ENCODE results near the gene STK32B. TPM values are rescaled to one million over a fixed set of nuclear protein-coding genes. Genes with fewer than 3 reads are reported as not detected.

The STK32B gene
- total RNA-seq, 4 donors from 2014 or later: 3.0 to 33.8 (median 4.3) TPM

DNA sequence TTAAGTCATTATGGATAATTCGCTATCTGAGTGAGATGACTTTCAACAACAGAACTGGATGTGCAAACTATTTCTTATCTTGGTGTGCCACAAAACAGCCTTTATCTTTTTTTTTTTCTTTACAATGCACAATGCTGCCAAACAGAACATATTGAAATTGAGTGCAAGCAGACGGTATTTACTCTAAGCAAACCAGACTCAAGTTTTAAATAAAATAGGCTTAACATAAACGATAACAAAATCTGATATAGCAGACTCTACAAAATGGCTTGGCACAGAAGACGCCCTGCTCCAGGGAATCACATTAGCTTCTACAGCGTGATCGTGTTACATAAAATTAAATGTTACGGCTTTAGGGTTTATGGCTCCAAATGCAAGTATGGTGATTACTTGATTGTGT, 9.6 kb upstream of the STK32B start:
- TF ChIP-seq POLR2A (IDR thresholded peaks at IDR 0.05): no peak
- TF ChIP-seq, protein P1, sequence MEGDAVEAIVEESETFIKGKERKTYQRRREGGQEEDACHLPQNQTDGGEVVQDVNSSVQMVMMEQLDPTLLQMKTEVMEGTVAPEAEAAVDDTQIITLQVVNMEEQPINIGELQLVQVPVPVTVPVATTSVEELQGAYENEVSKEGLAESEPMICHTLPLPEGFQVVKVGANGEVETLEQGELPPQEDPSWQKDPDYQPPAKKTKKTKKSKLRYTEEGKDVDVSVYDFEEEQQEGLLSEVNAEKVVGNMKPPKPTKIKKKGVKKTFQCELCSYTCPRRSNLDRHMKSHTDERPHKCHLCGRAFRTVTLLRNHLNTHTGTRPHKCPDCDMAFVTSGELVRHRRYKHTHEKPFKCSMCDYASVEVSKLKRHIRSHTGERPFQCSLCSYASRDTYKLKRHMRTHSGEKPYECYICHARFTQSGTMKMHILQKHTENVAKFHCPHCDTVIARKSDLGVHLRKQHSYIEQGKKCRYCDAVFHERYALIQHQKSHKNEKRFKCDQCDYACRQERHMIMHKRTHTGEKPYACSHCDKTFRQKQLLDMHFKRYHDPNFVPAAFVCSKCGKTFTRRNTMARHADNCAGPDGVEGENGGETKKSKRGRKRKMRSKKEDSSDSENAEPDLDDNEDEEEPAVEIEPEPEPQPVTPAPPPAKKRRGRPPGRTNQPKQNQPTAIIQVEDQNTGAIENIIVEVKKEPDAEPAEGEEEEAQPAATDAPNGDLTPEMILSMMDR (IDR thresholded peaks at IDR 0.05): no peak
- H3K27ac ChIP-seq: no peak overlapping the region
- intact Hi-C loops (cut with DNase I; ENCODE audit: low total_unique reads): no loop called here
- no peaks in the 10 kb centered on the region for H3K4me1 ChIP-seq
- H3K36me3 ChIP-seq: no peaks in the 10 kb centered on the region
- no peak overlapping the region for H3K4me3 ChIP-seq
- no peak for DNase-seq
- no peaks in the 10 kb centered on the region for H3K9me3 ChIP-seq
- H3K27me3 ChIP-seq: no peaks in the 10 kb centered on the region

DNA sequence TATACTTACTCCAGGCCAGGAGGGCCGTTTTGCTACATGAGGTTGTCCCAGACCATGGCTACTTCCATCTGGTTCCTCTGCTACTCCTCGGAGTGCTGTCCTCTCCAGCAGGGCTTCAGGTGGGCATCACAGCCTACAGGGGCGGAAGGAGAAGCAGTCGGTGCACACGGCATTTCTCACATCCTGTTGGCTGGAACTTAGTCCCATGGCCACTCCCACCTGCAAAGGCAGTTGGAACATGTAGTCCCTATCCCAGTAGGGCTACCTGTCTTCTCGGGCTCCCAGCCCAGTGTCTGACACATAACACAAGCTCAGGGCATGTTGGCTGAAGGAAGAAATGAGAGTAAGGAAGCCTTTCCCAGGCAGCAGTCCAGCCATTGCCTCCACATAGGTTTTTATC, 7.7 kb upstream of the STK32B start:
- no peaks in the 10 kb centered on the region for H3K36me3 ChIP-seq
- H3K27me3 ChIP-seq: no peaks in the 10 kb centered on the region
- TF ChIP-seq POLR2A (IDR thresholded peaks at IDR 0.05): no peak
- TF ChIP-seq, protein P1 (IDR thresholded peaks at IDR 0.05): no peak
- no peak overlapping the region for H3K27ac ChIP-seq
- no peak overlapping the region for H3K4me3 ChIP-seq
- no peaks in the 10 kb centered on the region for H3K9me3 ChIP-seq
- no peak for DNase-seq
- H3K4me1 ChIP-seq: no peaks in the 10 kb centered on the region
- intact Hi-C loops (cut with DNase I; ENCODE audit: low total_unique reads): no loop called here

DNA sequence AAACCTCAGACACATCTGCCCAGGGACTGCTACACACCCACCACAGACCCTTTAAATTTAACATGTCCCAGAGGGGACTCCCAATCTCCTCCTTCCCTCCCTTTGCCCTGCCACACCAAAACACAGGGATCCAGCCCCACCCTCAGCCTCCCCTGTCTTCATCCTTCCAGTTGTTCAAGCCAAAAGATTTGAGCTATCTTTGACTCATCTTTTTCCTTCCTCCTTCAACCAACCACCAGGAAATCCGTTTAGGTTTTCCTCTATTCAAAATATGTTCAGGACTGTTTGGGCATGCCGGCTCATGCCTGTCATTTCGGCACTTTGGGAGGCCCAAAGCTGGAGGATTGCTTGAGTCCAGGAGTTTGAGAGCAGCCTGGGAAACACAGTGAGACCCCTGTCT, 6.9 kb upstream of the STK32B start:
- DNase-seq: no peak
- Histone ChIP-seq H3K27me3 (no peaks in the 10 kb centered on the region), H3K27ac (no peak overlapping the region), H3K4me1 (no peaks in the 10 kb centered on the region), H3K4me3 (no peak overlapping the region), H3K9me3 (no peaks in the 10 kb centered on the region), H3K36me3 (no peaks in the 10 kb centered on the region)
- intact Hi-C loops (cut with DNase I; ENCODE audit: low total_unique reads): no loop called here
- TF ChIP-seq, protein P1 (IDR thresholded peaks at IDR 0.05): no peak
- TF ChIP-seq POLR2A (IDR thresholded peaks at IDR 0.05): no peak

DNA sequence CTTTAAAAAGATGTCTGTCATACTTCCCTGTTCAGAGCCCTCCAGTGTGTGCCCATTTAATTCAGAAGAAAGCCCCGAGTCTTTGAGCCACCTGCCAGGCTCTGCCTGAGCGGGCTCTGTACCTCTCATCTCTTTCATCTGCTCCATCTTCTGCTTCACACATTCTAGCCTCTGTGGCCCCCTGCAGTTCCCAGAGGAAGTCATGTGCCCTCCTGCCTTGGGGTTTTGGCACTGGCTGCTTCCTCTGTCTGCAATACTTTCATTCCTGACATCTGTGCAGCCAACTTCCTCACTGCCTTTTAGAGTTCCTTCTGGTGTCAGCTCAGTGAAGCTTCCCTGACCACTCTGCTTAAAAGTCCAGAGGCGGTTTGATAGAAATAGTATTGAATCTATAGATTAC, 6.2 kb upstream of the STK32B start:
- Histone ChIP-seq H3K27me3 (no peaks in the 10 kb centered on the region), H3K27ac (no peak overlapping the region), H3K36me3 (no peaks in the 10 kb centered on the region), H3K4me1 (no peaks in the 10 kb centered on the region), H3K9me3 (no peaks in the 10 kb centered on the region), H3K4me3 (no peak overlapping the region)
- DNase-seq: no peak
- TF ChIP-seq, protein P1 (IDR thresholded peaks at IDR 0.05): no peak
- TF ChIP-seq POLR2A (IDR thresholded peaks at IDR 0.05): no peak
- intact Hi-C loops (cut with DNase I; ENCODE audit: low total_unique reads): no loop called here

DNA sequence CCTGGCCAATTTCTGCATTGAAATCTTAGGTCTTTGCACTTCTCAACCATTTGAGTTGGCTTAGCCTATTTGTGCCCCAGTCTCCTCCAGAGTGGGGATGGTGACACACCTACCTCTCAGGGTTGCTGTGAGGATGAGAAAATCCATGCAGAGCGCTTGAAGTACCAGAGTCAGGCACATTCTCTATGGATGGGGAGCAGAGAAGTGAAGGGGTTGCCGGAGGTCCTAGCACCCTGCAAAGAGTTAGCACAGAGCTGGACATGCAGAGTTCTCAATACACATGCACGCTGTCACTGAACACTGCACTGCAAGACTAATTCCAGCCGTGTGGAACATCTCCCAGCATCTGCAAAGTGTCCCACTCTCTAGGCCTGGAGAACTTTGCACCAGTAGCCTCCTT, 2.6 kb upstream of the STK32B start:
- H3K27me3 ChIP-seq: no peaks in the 10 kb centered on the region
- no peak for DNase-seq
- H3K4me3 ChIP-seq: no peak overlapping the region
- H3K27ac ChIP-seq: no peak overlapping the region
- no peak for TF ChIP-seq POLR2A (IDR thresholded peaks at IDR 0.05)
- TF ChIP-seq, protein P1 (IDR thresholded peaks at IDR 0.05): no peak
- no peaks in the 10 kb centered on the region for H3K4me1 ChIP-seq
- H3K9me3 ChIP-seq: no peaks in the 10 kb centered on the region
- intact Hi-C loops (cut with DNase I; ENCODE audit: low total_unique reads): no loop called here
- no peaks in the 10 kb centered on the region for H3K36me3 ChIP-seq
